Peyer's patch (tissue), 4 donors: ENCODE results near the gene LIN37. TPM values are rescaled to one million over a fixed set of nuclear protein-coding genes. Genes with fewer than 3 reads are reported as not detected.

Experiments used
- DNase-seq, 3 donors: peaks; one replicate each; pipeline ENCODE4 v3.0.0-alpha.2; 2017 to 2019
- H3K27ac ChIP-seq, 4 donors: fragments of 200-600 bp; sonication (generic); one replicate each; pipeline ENCODE4 v1.5.1; 2016 to 2019
- H3K27me3 ChIP-seq, 2 donors: fragments of 200-600 bp; sonication (generic); one replicate each; pipeline ENCODE4 v1.5.1; 2019
- H3K36me3 ChIP-seq, 3 donors: fragments of 200-600 bp; sonication (generic); one replicate each; pipeline ENCODE4 v1.5.1; 2016 to 2019
- H3K4me1 ChIP-seq, 4 donors: fragments of 200-600 bp; sonication (generic); one replicate each; pipeline ENCODE4 v1.5.1; 2016 to 2019
- H3K4me3 ChIP-seq, 4 donors: fragments of 200-600 bp; sonication (generic); 1 replicate in 3 of 4; 2 replicates in 1 of 4; pipeline ENCODE4 v1.5.1; 2016 to 2019; ENCODE audit warnings: mild to moderate bottlenecking in 1 of 4
- H3K9me3 ChIP-seq, 4 donors: fragments of 200-600 bp; sonication (generic); one replicate each; pipeline ENCODE4 v1.5.1; 2016 to 2019; ENCODE audit warnings: mild to moderate bottlenecking in 1 of 4
- POLR2A ChIP-seq, 2 donors: fragments of 450-650 bp; IDR thresholded peaks; one replicate each; pipeline ENCODE4 v1.5.1; 2017; ENCODE audit warnings: antibody characterized with exemption in 2 of 2, mild to moderate bottlenecking in 2 of 2, moderate library complexity in 2 of 2
- total RNA-seq, 4 donors: library from RNA; depleted of rRNA; stranded (reverse); fragments of >200 nt; gene quantifications; one replicate each; pipeline ENCODE4 v1.1.0, GENCODE V29; 2016
- TF ChIP-seq, protein P1 (sequence below), 6 experiments: fragments of 450-650 bp in 4 of 6; fragments of 200-600 bp in 2 of 6; sonication (generic) in 1 of 6; IDR thresholded peaks; one replicate each; pipeline ENCODE4 v1.5.1; 2017 to 2019; ENCODE audit warnings: antibody characterized with exemption in 6 of 6, mild to moderate bottlenecking in 3 of 6, moderate library complexity in 1 of 6

LIN37 gene
- total RNA-seq, 4 donors from 2014 or later = 11.6 to 30.5 (median 20.2) TPM

DNA sequence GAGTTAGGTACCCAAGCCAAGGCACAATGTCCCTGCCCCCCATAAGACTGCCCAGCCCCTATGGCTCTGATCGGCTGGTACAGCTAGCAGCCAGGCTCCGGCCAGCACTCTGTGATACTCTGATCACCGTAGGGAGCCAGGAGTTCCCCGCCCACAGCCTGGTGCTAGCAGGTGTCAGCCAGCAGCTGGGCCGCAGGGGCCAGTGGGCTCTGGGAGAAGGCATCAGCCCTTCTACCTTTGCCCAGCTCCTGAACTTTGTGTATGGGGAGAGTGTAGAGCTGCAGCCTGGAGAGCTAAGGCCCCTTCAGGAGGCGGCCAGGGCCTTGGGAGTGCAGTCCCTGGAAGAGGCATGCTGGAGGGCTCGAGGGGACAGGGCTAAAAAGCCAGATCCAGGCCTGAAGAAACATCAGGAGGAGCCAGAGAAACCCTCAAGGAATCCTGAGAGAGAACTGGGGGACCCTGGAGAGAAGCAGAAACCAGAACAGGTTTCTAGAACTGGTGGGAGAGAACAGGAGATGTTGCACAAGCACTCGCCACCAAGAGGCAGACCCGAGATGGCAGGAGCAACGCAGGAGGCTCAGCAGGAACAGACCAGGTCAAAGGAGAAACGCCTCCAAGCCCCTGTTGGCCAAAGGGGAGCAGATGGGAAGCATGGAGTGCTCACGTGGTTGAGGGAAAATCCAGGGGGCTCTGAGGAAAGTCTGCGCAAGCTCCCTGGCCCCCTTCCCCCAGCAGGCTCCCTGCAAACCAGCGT is 33.6 kb upstream of the LIN37 start:
- Histone ChIP-seq H3K9me3 (no peaks in the 10 kb centered on the region), H3K4me3 (peak overlapping the region in 2 of 4 donors; percentile 12 to 40), H3K27ac (peak overlapping the region in 3 of 4 donors; percentile 69 to 96 (median 93)), H3K4me1 (peaks cover 0 to 28% (median 13%) of the 10 kb centered on the region in 4 donors), H3K27me3 (no peaks in the 10 kb centered on the region), H3K36me3 (peaks cover 0 to 2% (median 0%) of the 10 kb centered on the region in 3 donors)
- DNase-seq = peak in 1 of 3 donors; percentile 48
- no peak for TF ChIP-seq POLR2A (IDR thresholded peaks at IDR 0.05)
- TF ChIP-seq, protein P1, sequence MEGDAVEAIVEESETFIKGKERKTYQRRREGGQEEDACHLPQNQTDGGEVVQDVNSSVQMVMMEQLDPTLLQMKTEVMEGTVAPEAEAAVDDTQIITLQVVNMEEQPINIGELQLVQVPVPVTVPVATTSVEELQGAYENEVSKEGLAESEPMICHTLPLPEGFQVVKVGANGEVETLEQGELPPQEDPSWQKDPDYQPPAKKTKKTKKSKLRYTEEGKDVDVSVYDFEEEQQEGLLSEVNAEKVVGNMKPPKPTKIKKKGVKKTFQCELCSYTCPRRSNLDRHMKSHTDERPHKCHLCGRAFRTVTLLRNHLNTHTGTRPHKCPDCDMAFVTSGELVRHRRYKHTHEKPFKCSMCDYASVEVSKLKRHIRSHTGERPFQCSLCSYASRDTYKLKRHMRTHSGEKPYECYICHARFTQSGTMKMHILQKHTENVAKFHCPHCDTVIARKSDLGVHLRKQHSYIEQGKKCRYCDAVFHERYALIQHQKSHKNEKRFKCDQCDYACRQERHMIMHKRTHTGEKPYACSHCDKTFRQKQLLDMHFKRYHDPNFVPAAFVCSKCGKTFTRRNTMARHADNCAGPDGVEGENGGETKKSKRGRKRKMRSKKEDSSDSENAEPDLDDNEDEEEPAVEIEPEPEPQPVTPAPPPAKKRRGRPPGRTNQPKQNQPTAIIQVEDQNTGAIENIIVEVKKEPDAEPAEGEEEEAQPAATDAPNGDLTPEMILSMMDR (IDR thresholded peaks at IDR 0.05) = no peak

GRCh38 chr19:35715355-35715809 is 33.0 kb upstream of the LIN37 start:
- no peak for DNase-seq
- H3K27me3 ChIP-seq = no peaks in the 10 kb centered on the region
- peak overlapping the region; percentile 90 to 96 (median 93) for H3K27ac ChIP-seq
- peak overlapping the region in 3 of 4 donors; percentile 81 to 98 (median 98) for H3K4me3 ChIP-seq
- peaks cover 0 to 31% (median 13%) of the 10 kb centered on the region in 4 donors for H3K4me1 ChIP-seq
- TF ChIP-seq, protein P1 (IDR thresholded peaks at IDR 0.05) = no peak
- TF ChIP-seq POLR2A (IDR thresholded peaks at IDR 0.05) = no peak
- H3K9me3 ChIP-seq = no peaks in the 10 kb centered on the region
- H3K36me3 ChIP-seq = peaks cover 0 to 8% (median 0%) of the 10 kb centered on the region in 3 donors

DNA sequence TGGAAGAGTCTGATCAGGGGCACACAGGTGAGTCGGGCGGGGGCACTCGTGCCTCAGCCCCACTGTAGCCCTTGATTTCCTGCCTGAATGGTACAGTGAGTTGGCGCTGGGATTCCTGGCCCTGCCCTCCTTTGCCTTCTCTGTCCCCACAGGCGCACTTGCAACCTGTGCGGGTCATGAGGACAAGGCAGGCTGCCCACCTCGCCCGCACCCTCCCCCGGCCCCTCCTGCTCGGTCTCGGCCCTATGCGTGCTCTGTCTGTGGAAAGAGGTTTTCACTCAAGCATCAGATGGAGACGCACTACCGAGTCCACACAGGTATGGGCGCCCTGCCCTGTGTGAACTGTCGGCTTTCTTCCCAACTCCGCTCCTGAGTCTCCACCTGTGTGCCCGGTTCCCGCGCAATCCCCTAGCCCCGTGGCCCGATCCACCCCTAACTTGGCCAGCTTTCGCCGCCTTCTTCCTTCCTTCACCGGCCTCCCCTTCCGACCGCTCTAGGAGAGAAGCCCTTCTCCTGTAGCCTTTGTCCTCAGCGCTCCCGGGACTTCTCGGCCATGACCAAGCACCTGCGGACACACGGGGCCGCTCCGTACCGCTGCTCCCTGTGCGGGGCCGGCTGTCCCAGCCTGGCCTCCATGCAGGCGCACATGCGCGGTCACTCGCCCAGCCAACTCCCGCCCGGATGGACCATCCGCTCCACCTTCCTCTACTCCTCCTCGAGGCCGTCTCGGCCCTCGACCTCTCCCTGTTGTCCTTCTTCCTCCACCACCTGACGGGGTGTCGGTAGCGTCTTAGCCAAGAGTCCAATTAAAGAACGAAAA is 32.2 kb upstream of the LIN37 start:
- H3K4me1 ChIP-seq = peaks cover 0 to 31% (median 13%) of the 10 kb centered on the region in 4 donors
- TF ChIP-seq, protein P1 (IDR thresholded peaks at IDR 0.05) = no peak
- no peak for TF ChIP-seq POLR2A (IDR thresholded peaks at IDR 0.05)
- peak overlapping the region; percentile 76 to 98 (median 90) for H3K4me3 ChIP-seq
- no peaks in the 10 kb centered on the region for H3K27me3 ChIP-seq
- H3K9me3 ChIP-seq = no peaks in the 10 kb centered on the region
- DNase-seq = peak in 1 of 3 donors; percentile 43
- peaks cover 0 to 16% (median 0%) of the 10 kb centered on the region in 3 donors for H3K36me3 ChIP-seq
- H3K27ac ChIP-seq = peak overlapping the region; percentile 90 to 96 (median 93)

GRCh38 chr19:35716801-35717664 is 31.3 kb upstream of the LIN37 start:
- H3K4me1 ChIP-seq = peaks cover 0 to 31% (median 13%) of the 10 kb centered on the region in 4 donors
- DNase-seq = peak; percentile 90 to 98 (median 96)
- H3K4me3 ChIP-seq = peak overlapping the region; percentile 76 to 98 (median 90)
- peaks cover 0 to 22% (median 0%) of the 10 kb centered on the region in 3 donors for H3K36me3 ChIP-seq
- peak overlapping the region; percentile 90 to 96 (median 93) for H3K27ac ChIP-seq
- H3K9me3 ChIP-seq = no peaks in the 10 kb centered on the region
- H3K27me3 ChIP-seq = no peaks in the 10 kb centered on the region
- TF ChIP-seq, protein P1 (IDR thresholded peaks at IDR 0.05) = peak; percentile 76 to 92 (median 83)
- TF ChIP-seq POLR2A (IDR thresholded peaks at IDR 0.05) = peak; percentile 35 to 50
